Hippocampal formation (tissue), 2 donors: ENCODE results near the gene PKP3.
"Not testable (repeated sequence)": the region's sequence is repeated elsewhere in the genome, so short reads cannot be mapped to it uniquely, and the experiment has no call there.

ENCODE experiments used
- DNase-seq, 2 donors: peaks; one replicate each; lab custom pipeline; 2025; lab: John Stamatoyannopoulos, UW

PKP3 gene

DNA sequence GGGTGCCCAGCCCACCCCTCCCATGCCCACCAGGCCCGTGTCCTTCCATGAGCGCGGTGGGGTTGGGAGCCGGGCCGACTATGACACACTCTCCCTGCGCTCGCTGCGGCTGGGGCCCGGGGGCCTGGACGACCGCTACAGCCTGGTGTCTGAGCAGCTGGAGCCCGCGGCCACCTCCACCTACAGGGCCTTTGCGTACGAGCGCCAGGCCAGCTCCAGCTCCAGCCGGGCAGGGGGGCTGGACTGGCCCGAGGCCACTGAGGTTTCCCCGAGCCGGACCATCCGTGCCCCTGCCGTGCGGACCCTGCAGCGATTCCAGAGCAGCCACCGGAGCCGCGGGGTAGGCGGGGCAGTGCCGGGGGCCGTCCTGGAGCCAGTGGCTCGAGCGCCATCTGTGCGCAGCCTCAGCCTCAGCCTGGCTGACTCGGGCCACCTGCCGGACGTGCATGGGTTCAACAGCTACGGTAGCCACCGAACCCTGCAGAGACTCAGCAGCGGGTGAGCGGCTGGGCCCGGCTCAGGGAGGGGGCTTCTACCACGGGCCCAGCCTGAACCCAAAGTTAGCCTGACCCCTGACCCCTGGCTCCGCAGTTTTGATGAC lies 3.0 kb downstream of the PKP3 start:
- DNase-seq: peak in 1 of 2 donors; percentile 17

DNA sequence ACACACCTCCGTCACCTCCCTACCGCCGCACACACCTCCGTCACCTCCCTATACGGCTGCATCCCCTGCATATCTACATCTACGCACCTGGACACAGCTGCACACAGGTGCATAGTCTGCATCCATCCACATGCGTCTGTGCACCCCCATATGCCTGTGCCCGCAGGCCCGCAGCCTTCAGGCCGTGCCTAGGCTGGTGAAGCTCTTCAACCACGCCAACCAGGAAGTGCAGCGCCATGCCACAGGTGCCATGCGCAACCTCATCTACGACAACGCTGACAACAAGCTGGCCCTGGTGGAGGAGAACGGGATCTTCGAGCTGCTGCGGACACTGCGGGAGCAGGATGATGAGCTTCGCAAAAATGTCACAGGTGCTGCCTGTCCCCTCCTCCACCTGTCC lies 4.8 kb downstream of the PKP3 start:
- DNase-seq: no peak

DNA sequence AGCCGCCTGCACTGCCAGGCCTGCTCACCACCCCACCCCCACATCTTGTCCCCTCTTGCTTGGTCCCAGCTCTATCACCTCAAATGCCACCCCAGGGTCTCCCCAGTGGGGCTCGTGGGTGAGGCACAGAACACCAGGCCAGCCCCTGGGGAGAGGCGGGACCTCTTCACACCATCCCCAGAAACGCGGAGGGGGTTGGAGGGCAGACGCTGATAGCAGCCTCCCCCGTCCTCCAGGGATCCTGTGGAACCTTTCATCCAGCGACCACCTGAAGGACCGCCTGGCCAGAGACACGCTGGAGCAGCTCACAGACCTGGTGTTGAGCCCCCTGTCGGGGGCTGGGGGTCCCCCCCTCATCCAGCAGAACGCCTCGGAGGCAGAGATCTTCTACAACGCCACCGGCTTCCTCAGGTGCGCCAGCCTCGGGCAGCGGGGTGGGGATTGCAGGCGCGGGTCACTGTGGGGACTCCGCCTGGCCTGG lies 5.8 kb downstream of the PKP3 start:
- DNase-seq: no peak

- no peak for DNase-seq
These were observed 6.3 kb downstream of the PKP3 start for GRCh38 chr11:400241-400689.

DNA sequence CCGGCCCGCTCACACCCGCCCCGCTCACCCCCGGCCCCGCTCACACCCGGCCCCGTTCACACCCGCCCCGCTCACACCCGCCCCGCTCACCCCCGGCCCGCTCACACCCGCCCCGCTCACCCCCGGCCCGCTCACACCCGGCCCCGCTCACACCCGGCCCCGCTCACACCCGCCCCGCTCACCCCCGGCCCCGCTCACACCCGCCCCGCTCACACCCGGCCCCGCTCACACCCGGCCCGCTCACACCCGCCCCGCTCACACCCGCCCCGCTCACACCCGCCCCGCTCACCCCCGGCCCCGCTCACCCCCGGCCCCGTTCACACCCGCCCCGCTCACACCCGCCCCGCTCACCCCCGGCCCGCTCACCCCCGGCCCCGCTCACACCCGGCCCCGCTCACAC lies 7.2 kb downstream of the PKP3 start:
- not testable (repeated sequence) for DNase-seq

DNA sequence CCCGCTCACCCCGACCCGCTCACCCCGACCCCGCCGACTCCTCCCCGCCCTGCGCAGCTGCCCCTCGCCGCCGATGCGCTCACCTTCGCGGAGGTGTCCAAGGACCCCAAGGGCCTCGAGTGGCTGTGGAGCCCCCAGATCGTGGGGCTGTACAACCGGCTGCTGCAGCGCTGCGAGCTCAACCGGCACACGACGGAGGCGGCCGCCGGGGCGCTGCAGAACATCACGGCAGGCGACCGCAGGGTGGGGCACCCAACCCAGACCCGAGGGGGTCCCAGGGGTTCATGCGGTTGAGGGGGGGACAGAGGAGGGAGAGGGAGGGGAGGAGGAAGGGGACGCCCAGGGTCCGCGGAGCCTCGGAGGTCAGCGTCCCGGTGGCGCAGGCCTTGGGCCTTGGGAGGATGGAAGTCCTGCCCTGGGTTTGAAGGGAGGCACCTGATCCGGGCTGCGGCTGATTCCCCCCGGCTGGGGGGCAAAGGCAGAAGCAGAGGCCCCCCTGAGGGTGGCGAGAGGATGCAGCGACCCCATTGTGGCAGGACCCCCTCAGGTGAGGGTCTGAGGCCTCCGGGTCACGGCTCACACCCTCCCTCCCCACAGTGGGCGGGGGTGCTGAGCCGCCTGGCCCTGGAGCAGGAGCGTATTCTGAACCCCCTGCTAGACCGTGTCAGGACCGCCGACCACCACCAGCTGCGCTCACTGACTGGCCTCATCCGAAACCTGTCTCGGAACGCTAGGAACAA lies 9.2 kb downstream of the PKP3 start:
- DNase-seq: no peak

- no peak for DNase-seq
These were observed 9.9 kb downstream of the PKP3 start for GRCh38 chr11:403761-404431.

DNA sequence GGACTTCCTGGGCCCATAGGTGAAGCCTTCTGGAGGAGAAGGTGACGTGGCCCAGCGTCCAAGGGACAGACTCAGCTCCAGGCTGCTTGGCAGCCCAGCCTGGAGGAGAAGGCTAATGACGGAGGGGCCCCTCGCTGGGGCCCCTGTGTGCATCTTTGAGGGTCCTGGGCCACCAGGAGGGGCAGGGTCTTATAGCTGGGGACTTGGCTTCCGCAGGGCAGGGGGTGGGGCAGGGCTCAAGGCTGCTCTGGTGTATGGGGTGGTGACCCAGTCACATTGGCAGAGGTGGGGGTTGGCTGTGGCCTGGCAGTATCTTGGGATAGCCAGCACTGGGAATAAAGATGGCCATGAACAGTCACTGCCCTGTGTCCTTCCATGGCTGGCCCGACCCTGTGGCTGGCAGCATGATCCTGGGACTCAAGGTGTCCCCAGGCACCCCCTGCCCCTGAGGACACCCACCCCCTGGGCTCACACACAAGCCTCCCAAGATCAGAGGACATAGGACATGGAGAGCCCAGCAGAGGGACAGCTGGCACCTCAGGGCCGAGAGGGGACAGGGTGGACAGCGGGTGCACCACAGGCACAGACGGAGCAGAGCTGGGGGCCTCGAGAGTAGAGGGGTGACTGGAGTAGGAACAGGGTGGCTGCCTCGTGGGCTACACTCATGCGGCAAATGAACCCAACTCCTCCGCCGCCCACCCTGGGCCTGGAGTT lies 10.7 kb downstream of the PKP3 start:
- no peak for DNase-seq

GRCh38 chr11:405323-405953 lies 11.4 kb downstream of the PKP3 start:
- peak in 1 of 2 donors; percentile 14 for DNase-seq

DNA sequence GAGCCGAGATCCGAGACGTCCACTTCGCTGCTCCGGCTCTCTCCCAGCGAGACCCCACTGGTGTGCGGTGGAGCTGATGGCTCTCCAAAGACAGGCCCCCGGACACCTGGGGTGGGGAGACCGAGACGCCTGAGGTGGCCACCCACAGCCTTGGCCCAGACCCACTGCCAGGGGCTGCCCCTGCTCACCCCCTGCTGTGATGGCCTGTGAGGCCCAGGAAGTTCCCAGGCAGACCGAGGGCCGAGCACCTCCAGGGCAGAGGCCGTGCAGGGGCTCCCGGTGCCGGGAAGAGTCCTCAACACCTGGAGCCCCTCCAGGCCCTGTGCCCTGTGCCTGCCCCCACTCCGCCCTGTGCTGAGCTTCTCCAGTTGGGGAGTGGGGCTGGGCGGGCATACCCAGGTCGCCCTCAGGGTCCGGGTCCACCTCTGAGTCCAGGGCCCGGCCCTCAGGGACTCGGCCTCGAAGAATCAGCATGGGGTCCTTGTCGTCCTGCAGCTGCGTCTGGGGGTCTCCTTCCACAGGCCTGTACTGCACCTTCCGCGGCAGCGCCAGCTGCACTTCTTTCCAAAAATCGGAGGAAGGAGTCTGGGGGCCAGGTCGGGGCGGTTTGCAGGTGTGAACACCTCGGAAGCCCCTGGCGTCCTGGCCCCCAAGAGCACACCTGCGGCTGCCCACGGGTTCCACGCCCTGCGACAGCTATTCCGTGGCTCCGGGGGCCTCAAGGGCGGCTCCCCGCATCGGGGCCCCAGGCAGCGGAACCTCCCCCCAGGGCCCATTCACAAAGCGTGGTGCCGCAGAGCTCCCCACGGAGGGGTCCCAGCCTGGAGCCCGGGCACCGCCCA lies 12.2 kb downstream of the PKP3 start:
- DNase-seq: no peak

- peak; percentile 32 to 67 for DNase-seq
These were observed 13.0 kb downstream of the PKP3 start for GRCh38 chr11:406796-407650.

GRCh38 chr11:407651-408123 lies 13.7 kb downstream of the PKP3 start:
- no peak for DNase-seq

- DNase-seq: no peak
These were observed 14.4 kb downstream of the PKP3 start for GRCh38 chr11:408154-409007.

DNA sequence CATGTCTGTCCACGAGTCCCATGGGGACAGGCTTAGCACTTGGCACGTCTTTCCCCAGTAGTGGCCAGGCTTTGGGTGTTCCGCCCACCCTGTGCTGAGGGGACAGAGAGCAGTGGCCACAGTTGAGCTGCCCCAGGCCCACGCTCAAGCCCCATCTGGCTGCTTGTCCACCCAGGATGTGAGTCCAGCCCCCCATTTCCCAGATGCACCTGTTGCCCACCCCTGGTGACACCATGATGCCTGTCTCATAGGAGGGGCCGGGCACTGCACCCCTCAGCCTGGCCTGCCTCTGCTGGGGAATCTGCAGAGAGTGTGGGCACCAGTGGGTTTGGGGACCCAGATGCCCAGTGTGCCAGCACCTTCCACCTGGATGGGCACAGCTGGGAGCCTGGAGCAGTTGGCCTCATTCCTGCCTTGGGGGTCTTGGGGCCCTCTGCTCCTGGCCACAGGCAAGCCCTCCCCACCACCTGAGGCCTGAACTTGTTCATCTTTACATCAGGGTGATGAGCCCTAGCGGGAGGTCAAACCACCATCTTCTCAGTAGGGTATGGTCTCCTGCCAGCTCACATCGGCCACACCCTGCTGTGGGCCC lies 15.1 kb downstream of the PKP3 start:
- DNase-seq: no peak

GRCh38 chr11:409600-410483 lies 15.8 kb downstream of the PKP3 start:
- DNase-seq: no peak

DNA sequence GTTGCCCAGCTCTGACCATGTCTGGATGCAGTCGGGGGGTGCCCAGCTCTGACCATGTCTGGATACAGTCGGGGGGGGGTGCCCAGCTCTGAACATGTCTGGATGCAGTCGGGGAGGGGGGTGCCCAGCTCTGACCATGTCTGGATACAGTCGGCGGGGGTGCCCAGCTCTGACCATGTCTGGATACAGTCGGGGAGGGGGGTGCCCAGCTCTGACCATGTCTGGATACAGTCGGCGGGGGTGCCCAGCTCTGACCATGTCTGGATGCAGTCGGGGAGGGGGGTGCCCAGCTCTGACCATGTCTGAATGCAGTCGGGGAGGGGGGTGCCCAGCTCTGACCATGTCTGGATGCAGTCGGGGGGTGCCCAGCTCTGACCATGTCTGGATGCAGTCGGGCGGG lies 16.7 kb downstream of the PKP3 start:
- not testable (repeated sequence) for DNase-seq

DNA sequence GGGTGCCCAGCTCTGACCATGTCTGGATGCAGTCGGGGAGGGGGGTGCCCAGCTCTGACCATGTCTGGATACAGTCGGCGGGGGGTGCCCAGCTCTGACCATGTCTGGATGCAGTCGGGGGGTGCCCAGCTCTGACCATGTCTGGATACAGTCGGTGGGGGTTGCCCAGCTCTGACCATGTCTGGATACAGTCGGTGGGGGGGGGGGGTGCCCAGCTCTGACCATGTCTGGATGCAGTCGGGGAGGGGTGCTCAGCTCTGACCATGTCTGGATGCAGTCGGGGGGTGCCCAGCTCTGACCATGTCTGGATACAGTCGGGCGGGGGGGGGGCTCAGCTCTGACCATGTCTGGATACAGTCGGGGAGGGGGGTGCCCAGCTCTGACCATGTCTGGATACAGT lies 17.5 kb downstream of the PKP3 start:
- DNase-seq: not testable (repeated sequence)
